Stimulated activated CD8-positive, alpha-beta memory T cell treated with anti-CD3 and anti-CD28 coated beads, Interleukin-4, amount 100 ng/mL, for 48 hours (primary cell): ENCODE data around the gene ZDHHC24.
"Not testable (repeated sequence)": the region's sequence is repeated elsewhere in the genome, so short reads cannot be mapped to it uniquely, and the experiment has no call there.

Experiments used
- DNase-seq: peaks from one replicate; pipeline ENCODE4 v3.0.0-alpha.2; 2020

The ZDHHC24 gene, protein sequence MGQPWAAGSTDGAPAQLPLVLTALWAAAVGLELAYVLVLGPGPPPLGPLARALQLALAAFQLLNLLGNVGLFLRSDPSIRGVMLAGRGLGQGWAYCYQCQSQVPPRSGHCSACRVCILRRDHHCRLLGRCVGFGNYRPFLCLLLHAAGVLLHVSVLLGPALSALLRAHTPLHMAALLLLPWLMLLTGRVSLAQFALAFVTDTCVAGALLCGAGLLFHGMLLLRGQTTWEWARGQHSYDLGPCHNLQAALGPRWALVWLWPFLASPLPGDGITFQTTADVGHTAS

DNA sequence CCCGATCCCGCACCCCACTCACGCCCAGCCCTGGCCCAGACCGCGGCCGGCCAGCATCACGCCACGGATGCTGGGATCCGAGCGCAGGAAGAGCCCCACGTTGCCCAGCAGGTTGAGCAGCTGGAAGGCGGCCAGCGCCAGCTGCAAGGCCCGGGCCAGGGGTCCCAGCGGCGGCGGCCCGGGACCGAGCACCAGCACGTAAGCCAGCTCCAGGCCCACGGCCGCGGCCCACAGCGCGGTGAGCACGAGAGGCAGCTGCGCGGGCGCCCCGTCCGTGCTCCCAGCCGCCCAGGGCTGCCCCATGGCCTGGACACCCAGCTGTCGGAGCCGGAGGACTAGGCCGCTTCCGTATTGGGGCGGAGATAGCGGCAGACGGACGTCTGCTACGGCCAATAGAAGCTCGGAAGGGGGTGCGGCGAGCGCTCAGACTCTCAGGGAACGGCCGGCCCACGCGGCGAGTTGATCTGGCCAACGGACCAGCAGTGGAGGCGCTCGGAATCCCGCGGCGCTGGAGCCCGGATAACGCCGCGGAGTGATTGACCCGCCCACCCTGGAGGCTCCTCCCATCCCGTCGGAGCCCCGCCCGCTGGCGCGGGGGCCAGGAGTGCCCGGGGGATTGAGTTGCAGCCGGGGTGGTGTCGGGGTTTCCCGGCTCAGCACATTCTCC is at the start of gene ZDHHC24:
Gene ZDHHC24 (minus strand): TSS at position 348 of the 667 bp plus-strand sequence. CDS start 45 bp downstream, at position 303.
- DNase-seq, result peak; percentile 95

DNA sequence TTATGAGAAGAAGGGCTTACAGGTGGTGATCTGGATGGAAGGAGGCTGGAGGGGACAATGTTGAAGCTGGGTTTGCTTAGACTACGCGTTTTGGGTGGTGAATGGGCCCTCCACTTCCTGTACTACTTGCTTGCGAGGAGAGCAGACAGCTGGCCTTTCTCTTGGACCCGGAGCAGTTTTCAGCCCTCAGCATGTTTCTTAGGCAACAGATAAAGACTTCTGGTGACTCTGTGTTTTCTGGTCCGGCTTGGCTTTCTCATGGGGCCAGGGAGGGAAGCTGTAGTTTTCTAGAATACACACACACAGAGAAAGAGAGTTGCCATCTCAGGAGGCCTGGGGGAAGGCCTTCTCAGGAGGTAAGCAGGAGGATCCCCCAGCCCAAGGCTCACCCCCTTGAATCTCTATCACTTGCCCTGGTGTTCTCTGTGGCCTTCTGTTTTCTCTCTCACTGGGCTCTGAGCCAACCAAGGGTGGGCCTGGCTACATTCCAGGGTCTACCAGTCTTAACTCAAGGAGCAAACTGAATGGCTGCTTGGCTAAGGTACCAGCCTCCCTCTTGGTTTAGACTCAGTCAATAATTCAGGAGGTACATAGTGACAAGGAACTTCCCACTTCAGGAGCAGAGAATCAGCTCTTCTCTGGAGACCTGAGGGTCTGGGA is 49.5 kb upstream of the ZDHHC24 start:
- no peak for DNase-seq

DNA sequence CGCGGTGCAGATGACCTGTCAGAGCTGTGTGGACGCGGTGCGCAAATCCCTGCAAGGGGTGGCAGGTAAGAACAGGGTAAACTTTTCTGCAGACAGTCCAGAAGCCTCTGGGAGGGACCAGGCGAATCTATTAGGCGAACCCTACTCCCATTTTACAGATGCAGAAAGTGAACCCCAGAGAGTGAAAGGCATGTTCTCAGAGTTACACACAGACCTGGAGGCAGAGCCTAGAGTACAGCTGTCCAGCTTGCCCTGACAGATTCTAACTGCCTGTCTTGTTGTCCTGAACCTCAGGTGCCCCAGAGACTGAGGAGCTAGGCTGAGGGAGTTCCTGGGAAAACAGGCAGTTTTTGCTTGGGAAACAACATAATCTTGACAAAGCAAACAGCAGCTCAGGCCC is 47.8 kb upstream of the ZDHHC24 start:
- no peak for DNase-seq

DNA sequence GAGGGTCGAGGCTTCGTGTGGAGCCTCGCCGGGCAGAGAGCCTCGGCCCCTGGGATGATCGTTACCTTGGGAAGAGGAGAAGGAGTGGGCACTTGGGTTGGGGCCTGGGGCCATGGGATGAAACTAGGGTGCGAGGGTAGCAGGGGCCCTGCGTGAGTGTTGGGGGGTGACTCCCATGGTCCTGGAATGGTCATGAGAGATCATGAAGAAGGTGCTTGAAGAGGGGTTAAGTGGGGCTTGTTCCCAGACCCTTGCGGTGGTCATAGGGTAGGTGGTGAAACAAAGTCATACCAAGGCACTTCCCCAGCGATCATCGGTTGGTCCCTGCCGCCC is 47.4 kb upstream of the ZDHHC24 start:
- DNase-seq, result no peak

DNA sequence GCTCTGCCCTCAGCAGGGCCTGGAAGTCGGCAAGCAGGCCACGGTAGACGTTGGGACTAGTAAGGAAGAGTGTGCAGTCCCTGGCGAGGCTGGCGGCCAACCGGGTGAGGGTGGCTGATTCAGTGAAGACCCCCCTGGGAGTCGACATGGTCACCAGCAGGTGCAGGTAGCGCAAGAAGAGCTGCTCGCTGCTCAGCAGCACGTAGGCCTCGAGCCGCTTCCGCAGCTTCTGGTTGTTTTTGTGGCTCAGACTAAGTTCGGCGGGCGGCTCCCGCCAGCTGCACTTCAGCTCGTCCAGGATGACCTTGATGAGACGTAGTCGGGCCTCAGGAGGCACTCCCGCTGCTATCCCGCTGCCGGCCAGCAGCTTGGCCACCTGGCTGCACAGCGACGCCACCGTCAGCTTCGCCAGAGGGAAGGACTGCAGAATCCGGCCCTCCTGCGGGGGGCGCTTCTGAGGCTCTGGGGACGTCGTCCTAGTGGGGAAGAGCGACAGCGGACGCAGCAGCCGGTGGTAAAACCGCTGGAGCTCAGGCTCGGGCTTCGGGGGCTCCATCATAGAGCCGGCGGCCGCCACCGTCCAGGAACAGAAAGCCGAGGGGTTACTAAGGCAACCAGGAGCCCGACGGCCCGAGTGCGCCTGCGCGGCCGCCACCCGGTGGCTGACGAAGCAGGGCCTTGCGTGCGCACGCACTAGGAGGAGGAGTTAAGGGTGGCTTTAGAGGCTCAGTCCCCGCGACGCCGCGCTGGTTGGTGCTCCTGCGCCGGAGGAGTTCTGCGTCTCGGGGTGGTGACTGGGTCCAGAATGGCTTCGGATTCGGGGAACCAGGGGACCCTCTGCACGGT is 46.8 kb upstream of the ZDHHC24 start, which contains the start of the genes CCDC87 and CCS:
Gene CCDC87 (minus strand): TSS at position 607 of the 846 bp plus-strand sequence. CDS start 48 bp downstream, at position 559.
Gene CCS (plus strand): TSS at position 729 of the 846 bp plus-strand sequence. CDS start 77 bp downstream, at position 806.
- peak; percentile 99 for DNase-seq

DNA sequence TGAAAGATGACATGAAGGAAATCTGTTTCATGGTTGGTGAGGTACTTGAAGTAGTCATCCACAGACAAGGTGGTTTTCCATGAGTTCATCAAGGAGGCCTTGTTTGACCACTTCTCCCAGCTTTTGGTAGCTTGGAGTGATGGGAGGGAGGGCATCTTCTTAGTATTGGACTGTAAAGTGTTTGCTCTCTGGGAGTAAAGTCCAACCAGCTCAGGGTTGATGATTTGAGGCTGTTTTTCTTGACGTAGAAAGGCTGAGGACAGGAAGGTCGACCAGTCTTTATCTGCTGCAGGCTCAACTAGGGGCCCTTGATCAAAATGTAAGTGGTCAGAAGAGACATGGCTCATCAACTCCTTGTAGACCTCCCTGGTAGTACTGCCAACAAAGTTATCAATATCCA is 45.3 kb upstream of the ZDHHC24 start:
- no peak for DNase-seq

DNA sequence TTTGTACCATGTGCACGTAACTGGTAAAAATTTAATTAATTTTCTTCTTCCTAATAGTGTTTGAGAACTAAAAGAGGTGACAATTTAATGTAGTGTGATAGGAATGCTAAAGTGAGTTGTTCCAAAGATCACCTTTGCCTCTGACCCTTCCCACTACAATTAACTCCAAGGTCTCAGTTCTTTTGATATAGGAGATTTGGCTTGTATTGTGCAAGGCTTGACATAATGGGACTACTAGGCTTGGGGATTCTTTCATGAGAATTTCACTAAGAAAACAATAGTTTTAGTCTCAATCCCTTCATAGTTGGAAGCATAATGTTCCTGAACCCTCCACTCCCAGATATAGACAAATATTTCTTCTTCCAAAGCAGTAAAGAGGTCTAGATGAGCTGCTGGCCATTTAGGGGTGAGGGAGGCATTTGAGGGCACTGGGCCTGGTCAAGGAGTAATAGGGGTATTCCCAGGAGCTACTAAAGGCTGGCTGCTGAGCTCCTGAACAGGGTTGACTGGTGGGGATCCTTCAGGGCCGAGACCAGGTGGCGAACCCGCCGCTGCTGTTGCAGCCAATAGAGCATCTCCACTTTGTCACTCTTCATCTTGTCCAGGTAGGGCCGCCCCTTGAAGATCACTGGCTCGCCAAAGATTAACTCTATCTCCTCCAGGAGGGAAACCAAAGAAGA is 44.3 kb upstream of the ZDHHC24 start:
- DNase-seq, result no peak

DNA sequence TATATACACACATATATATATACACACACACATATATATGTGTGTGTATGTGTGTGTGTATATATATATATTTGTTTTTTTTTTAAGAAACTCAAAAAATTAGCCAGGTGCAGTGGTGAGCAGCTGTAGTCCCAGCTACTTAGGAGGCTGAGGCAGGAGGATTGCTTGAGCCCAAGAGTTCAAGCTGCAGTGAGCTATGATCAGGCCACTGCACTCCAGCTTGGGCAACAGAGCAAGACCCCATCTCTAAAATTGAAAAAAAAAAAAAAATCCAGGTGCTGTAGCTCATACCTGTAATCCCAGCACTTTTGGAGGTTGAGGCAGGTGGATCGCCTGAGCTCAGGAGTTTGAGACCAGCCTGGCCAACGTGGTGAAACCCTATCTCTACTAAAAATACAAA is 43.5 kb upstream of the ZDHHC24 start:
- DNase-seq, result not testable (repeated sequence)

DNA sequence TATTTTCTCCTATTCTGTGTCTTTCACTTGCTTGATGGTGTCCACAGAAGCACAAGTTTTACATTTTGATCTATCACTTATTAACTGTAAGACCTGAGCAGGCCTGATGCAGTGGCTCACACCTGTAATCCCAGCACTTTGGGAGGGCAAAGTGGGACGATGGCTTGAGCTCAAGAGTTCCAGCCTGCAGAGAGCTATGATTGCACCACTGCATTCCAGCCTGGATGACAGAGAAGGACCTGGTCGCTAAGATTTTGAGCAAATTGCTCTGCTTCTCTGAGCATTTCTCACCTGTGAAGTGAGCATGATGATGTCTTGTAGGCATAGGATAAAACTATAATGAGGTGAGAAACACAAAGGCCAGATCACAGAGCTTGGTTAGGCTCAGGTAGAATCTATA is 40.3 kb upstream of the ZDHHC24 start:
- no peak for DNase-seq

DNA sequence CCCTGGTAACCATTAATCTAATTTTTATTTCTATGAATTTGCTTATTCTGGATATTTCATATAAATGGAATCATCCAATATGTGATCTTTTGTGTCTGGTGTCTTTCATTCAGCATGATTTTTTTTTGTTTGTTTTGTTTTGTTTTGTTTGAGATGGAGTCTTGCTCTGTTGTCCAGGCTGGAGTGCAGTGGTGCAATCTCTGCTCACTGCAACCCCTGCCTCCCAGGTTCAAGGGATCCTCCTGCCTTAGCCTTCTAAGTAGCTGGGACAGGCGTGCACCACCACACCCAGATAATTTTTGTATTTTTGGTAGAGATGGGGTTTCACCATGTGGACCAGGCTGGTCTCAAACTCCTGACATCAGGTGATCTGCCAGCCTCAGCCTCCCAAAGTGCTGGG is 39.6 kb upstream of the ZDHHC24 start:
- DNase-seq, result not testable (repeated sequence)

DNA sequence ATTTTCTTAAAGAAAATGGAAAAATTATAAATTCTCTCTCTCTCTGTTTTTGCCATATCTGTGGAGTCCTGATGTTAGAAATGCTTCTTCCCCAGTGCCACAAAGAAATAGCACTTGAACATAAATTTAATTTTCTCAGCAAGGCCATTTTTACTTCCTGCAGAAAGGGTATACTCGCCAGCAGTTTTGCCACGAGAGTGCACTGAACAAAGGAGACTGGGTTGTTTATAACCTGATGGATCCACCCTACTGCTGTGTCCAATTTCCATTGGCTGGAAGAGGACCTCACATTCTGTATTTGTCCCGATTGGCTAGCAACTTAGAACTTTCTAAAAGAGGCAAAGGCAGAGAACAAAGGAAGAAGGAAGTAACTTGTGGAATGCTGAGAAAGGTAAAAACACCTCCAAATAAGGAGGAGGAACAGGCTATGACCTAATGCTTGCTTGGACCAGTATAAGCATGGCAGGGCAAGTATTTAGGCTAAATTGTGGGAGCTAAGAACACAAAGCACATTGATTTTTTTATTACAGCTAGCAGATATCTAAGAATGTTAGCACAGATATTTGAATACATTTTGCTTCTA is 36.8 kb upstream of the ZDHHC24 start:
- not testable (repeated sequence) for DNase-seq

DNA sequence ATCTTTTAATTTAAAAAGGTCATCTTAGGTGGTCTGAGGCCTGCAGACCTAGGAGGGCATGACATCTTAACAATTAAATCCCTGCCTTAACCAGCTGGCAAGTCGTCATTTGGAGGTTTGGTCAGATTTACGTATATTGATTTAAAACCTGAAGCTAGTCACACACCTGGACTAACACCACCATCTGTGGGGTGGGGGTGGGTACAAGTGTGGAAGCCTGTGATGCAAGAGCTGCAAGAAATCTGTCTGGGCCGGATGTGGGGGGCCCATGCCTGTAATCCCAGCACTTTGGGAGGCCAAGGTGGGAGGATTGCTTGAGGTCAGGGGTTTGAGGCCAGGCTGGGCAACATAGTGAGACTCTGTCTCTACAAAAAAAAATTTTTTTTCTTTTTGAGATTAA is 35.4 kb upstream of the ZDHHC24 start:
- no peak for DNase-seq

DNA sequence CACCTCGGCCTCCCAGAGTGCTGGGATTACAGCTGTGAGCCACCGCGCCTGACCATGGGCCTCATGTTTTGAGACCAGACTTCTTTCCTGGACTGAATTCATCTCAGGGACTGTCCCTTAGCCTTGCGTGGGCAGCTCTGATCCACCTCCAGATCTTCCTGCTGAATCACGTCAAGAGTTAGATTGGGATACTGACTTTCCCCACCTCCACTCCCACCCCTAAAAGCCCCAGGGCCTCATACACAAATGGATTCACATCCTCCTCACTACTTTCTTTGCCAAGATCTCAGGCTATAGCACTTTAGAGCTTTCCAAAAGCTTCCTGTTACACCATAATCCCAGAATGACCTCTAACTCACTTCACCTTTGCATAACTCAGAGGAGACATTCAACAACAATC is 35.0 kb upstream of the ZDHHC24 start:
- DNase-seq, result no peak

DNA sequence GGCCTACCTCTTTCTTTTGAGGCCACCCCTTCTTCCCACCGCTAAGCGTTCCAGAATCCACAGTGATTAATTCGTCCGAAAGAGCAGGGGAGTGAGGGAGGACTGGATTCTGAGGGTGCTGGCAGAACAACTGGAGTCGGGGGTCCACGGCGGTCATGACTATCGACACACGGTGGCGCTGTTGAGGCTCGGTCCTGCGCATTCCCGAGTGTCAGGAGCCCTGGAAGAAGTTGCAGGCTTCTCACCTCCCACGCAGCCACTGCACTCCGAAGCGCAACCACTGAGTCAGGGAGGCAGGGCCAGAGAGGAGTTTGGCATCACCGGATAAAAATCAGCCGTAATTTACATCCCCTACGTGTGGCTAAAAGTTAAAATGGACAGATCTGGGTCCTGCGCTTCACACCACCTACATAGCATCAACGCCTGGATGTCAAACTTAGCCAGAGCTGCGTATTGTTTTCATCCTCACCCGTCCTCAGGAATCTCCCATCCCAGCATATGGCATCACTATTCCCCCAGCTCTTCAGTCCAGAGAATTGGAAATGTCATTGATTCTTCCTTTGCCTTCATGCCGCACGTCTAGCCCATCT is 33.3 kb upstream of the ZDHHC24 start:
- DNase-seq, result peak; percentile 94

DNA sequence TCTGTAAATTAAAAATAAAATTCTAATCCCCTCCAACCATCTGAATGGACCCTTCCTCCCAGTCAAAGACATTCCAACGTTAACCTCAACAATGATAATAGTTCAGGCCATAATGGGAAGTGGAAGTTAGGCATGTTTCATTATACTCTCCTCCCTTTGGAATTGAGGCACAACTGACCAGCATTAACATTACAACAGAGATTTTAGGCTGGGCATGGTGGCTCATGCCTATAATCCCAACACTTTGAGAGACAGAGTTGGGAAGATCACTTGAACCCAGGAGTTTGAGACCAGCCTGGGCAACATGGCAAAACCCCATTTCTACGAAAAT is 25.0 kb upstream of the ZDHHC24 start:
- no peak for DNase-seq

DNA sequence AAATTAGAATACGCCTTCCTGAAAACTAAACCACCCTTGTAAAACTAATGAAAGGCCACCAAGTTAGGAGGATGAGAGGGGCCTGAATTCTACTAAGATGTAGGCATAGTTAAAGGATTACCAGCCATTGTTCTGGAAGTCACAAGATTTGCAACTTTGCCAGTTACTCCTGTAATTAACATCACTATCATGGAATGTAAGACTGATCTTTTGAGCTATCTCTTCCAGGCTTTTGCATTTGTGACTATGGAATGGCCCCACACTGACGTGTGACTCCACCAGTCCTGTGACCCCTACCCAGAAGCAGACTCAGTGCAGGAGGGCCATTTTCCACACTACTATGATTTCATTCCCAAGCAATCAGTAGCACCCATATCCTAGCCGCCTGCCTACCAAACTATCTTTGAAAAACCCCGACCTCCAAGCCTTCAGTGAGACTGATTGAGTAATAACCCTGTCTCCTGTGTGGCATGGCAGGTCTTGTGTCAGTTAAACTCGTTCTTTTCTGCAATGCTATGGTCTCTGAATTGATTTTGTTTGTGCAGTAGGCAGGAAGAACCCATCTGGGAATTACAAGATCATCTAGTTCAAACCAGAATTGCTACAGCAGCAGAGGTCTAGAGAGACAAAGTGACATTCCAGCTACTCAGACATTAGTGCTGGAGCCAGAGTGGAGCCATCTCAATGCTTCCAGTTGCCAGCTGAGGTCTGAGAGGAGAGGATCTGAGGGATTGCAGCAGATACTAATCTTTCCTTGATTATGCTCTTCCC is 24.4 kb upstream of the ZDHHC24 start:
- DNase-seq, result no peak

DNA sequence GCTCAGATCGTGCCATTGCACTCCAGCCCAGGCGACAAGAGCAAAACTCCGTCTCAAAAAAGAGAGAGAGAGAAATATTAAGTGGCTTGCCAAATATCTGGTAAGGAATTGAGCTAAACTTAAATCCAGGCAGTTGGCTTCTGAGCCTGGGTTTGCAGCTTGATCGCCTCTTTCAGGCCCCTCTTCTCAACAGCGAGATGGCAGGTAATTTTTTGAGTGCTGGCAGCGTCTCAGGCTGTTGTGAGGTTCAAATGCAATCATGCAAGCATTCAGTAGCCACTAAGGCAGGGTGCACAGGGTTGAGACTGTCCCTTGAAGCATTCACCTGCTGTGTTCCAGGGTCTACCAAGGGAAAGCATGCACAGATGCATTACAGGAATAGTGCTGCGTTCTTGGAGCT is 23.2 kb upstream of the ZDHHC24 start:
- DNase-seq, result no peak

DNA sequence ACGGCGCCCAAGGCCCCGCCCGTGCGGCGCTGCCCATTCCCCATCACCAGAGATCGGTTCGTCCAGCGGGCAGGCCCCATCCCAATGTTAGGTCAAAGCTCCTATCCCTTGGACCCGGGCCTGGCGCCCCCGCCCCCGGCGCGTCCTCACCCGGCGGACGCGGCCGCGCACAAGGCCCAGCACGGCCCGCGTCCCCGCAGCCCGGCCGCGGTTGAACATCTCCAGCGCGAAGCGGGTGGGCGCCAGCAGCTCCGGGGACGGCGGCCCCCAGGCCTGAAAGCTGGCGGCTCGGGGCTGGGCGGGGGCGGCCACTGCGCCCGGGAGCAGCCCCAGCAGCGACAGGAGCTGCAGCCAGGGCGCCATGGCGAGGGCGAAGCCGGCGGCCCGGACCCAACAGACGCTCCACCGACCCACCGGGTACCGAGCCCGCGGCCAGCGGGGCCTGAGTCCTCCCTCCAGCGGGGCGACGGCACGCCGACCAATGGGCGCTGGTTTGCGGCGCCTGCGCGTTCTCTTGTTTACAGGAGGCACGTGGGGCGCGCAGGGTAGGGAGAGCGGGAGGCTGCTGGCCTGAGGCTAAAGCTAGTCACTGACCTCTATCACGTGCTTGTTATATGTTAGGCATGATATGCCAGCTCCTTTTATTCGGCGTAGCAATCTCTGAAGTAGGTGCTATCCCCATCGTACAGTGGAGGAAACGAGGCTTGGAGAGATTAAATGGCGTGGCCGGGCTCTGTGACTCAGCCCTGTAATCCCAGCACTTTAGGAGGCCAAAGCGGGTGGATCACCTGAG is 22.5 kb upstream of the ZDHHC24 start, which contains the start of gene CTSF:
Gene CTSF (minus strand): TSS at position 483 of the 793 bp plus-strand sequence. CDS start 120 bp downstream, at position 363.
- DNase-seq, result peak; percentile 83

DNA sequence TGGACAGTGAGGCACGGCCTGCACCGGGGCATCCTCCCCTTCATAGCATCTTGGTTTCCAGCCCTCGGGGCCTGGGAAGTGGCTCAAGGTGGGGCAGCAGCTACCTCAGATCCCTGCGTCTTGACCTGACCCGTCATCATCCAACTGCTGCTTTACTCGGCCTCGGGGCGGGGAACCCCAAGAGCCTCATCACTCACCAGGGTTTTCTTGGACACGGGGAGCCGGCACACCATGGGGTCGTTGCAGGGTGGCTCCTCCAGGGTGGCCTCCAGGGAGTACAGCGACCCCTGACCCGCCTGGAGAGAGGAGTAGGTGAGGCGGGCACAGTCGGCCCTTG is 21.9 kb upstream of the ZDHHC24 start:
- DNase-seq, result no peak

DNA sequence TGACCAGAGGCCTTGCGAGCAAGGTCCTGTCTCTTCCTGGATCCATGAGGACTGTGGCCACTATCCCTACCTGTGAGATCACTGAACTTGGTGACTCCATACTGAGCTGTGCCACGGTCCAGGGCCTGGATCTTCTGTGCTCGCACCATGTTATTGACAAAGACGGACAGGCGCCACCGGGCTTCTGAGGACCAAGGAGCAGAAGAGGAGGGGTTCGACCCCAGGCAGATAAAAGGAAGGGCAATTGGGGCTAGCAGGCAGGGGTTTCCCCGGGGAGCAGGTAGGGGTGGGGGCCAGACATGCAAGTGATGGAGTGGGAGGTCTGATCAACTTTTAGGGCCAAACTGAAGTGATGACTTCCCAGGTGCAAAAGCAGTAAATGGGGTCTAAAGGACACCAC is 20.4 kb upstream of the ZDHHC24 start:
- no peak for DNase-seq
